ENCODE results near the gene RBM4. TPM values are rescaled to one million over a fixed set of nuclear protein-coding genes. Genes with fewer than 3 reads are reported as not detected.
A peak's percentile ranks its signal among the peaks of the same experiment; 100 is the strongest.

RBM4 gene
- total RNA-seq, 1 donor from 2014 or later: 153 TPM

GRCh38 chr11:66676282-66676919, 37.9 kb downstream of the RBM4 start:
- Histone ChIP-seq H3K79me2 (ENCODE audit: insufficient read depth, low read length) (peaks cover 41% of the 10 kb centered on the region), H3K9me3 (ENCODE audit: insufficient read depth, low read depth, low read length) (no peaks in the 10 kb centered on the region), H3K27me3 (ENCODE audit: insufficient read depth, low read length) (no peaks in the 10 kb centered on the region), H3K9ac (ENCODE audit: low read length) (no peak overlapping the region), H3K36me3 (ENCODE audit: insufficient read depth, low read length) (peaks cover 8% of the 10 kb centered on the region), H4K20me1 (ENCODE audit: insufficient read depth, low read length) (peaks cover 31% of the 10 kb centered on the region), H3K4me1 (ENCODE audit: insufficient read depth, low read length) (peaks cover 19% of the 10 kb centered on the region), H2AFZ (ENCODE audit: low read depth, low read length) (no peak overlapping the region), H3K4me3 (ENCODE audit: insufficient read depth, low read depth, low read length) (peak overlapping the region; percentile 78), H3K27ac (ENCODE audit: low read depth, low read length) (no peak overlapping the region), H3K4me2 (ENCODE audit: low read length) (peak overlapping the region; percentile 92)
- Mint-ChIP-seq H3K27me3 (ENCODE audit: low read depth, unreplicated experiment) (no peaks in the 10 kb centered on the region), H3K4me3 (ENCODE audit: unreplicated experiment) (peak overlapping the region; percentile 91), H3K27ac (ENCODE audit: unreplicated experiment) (no peak overlapping the region), H3K4me1 (ENCODE audit: low read depth, unreplicated experiment) (peaks cover 12% of the 10 kb centered on the region), H3K36me3 (ENCODE audit: low read depth, unreplicated experiment) (peaks cover 9% of the 10 kb centered on the region), H3K9me3 (ENCODE audit: unreplicated experiment) (no peaks in the 10 kb centered on the region)
- no peak for TF ChIP-seq EZH2 (IDR thresholded peaks at IDR 0.05; ENCODE audit: insufficient read depth, low read length)
- TF ChIP-seq CTCF (IDR thresholded peaks at IDR 0.05; ENCODE audit: insufficient read depth, low read depth, low read length): no peak
- FAIRE-seq (no peak), DNase-seq (ENCODE audit: low read depth) (no peak)

GRCh38 chr11:66676931-66677598, 38.6 kb downstream of the RBM4 start:
- peak overlapping the region; percentile 92 for H3K4me2 ChIP-seq (ENCODE audit: low read length)
- TF ChIP-seq CTCF (IDR thresholded peaks at IDR 0.05; ENCODE audit: insufficient read depth, low read depth, low read length): no peak
- no peak for TF ChIP-seq EZH2 (IDR thresholded peaks at IDR 0.05; ENCODE audit: insufficient read depth, low read length)
- peak overlapping the region; percentile 95 for H3K27ac ChIP-seq (ENCODE audit: low read depth, low read length)
- Mint-ChIP-seq H3K36me3 (ENCODE audit: low read depth, unreplicated experiment) (peaks cover 9% of the 10 kb centered on the region), H3K4me3 (ENCODE audit: unreplicated experiment) (peak overlapping the region; percentile 91), H3K27me3 (ENCODE audit: low read depth, unreplicated experiment) (no peaks in the 10 kb centered on the region), H3K9me3 (ENCODE audit: unreplicated experiment) (no peaks in the 10 kb centered on the region), H3K4me1 (ENCODE audit: low read depth, unreplicated experiment) (peaks cover 12% of the 10 kb centered on the region), H3K27ac (ENCODE audit: unreplicated experiment) (peak overlapping the region; percentile 98)
- FAIRE-seq (no peak), DNase-seq (ENCODE audit: low read depth) (peak; percentile 19)
- no peaks in the 10 kb centered on the region for H3K27me3 ChIP-seq (ENCODE audit: insufficient read depth, low read length)
- H3K9ac ChIP-seq (ENCODE audit: low read length): peak overlapping the region; percentile 87
- H3K4me1 ChIP-seq (ENCODE audit: insufficient read depth, low read length): peaks cover 19% of the 10 kb centered on the region
- H2AFZ ChIP-seq (ENCODE audit: low read depth, low read length): peak overlapping the region; percentile 62
- peaks cover 27% of the 10 kb centered on the region for H4K20me1 ChIP-seq (ENCODE audit: insufficient read depth, low read length)
- peak overlapping the region; percentile 78 for H3K4me3 ChIP-seq (ENCODE audit: insufficient read depth, low read depth, low read length)
- peaks cover 35% of the 10 kb centered on the region for H3K79me2 ChIP-seq (ENCODE audit: insufficient read depth, low read length)
- no peaks in the 10 kb centered on the region for H3K9me3 ChIP-seq (ENCODE audit: insufficient read depth, low read depth, low read length)
- H3K36me3 ChIP-seq (ENCODE audit: insufficient read depth, low read length): peaks cover 8% of the 10 kb centered on the region
